ENCODE measurements around the gene ELMOD1.

ELMOD1 gene

GRCh38 chr11:107631931-107632330 lies 41.0 kb downstream of the ELMOD1 start:
- no peak for DNase-seq (ENCODE audit: low read depth)
- no peak overlapping the region for H3K4me3 ChIP-seq (ENCODE audit: low read length)
- no peak for TF ChIP-seq CTCF (conservative IDR thresholded peaks at IDR 0.05; ENCODE audit: low read length)

GRCh38 chr11:107646783-107647182 lies 55.8 kb downstream of the ELMOD1 start:
- no peak overlapping the region for H3K4me3 ChIP-seq (ENCODE audit: low read length)
- DNase-seq (ENCODE audit: low read depth) = no peak
- no peak for TF ChIP-seq CTCF (conservative IDR thresholded peaks at IDR 0.05; ENCODE audit: low read length)

DNA sequence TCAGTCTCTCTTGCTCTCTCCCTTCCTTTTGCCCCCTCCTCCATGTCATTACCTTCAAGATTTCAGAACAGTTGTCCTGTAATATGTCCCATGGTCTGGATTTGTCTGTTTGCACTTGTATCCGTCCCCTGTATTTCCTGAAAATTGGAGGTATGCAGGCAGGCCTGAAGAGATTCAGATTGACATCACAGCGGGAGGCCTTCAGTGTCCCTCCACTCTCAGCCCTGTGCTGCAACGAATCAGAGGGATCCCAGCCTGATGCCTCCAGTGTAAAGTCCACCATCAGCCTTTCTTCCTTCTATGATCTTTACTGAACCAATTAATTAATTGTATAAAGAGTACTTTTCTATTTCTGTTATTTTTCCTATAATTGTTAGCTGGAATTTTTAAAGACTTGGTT lies 57.3 kb downstream of the ELMOD1 start:
- no peak for DNase-seq (ENCODE audit: low read depth)
- TF ChIP-seq CTCF (conservative IDR thresholded peaks at IDR 0.05; ENCODE audit: low read length) = no peak
- no peak overlapping the region for H3K4me3 ChIP-seq (ENCODE audit: low read length)

DNA sequence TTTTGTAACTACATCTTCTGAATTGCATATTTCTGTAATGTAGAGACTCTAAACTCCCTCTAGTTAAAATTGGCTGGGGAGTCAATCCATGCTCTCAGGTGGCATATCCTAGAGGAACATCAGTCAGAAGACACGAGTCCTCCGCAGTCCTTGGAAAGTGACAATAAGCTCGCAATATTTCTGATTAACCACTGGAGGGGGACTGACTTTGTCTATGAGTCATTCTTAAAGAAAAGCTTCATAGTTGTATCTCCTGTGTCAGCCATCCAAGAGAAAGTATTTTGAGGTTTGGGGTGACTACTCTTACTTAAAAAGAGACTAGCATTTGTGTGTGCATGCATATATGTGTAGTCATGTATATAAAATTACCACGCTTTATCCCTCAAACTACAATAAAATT lies 60.7 kb downstream of the ELMOD1 start:
- DNase-seq (ENCODE audit: low read depth) = no peak
- TF ChIP-seq CTCF (conservative IDR thresholded peaks at IDR 0.05; ENCODE audit: low read length) = no peak
- H3K4me3 ChIP-seq (ENCODE audit: low read length) = no peak overlapping the region

DNA sequence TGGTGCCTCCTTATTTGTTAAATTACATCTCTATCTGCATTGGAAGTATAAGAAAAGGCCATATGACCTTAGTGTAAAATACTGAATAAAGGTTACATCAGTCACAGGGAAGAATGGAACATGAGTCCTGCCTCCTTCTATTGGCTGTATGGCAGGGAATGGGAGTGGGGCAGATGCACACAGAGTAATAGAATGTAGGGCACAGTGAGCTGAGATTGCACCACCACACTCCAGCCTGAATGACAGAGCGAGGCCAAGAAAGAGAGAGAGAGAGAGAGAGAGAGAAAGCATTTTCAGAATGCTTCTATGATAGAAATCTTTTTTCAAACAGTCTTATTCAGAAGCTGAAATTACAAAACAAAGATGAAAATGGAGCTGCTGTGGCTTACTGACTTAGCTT lies 62.1 kb downstream of the ELMOD1 start:
- no peak for TF ChIP-seq CTCF (conservative IDR thresholded peaks at IDR 0.05; ENCODE audit: low read length)
- H3K4me3 ChIP-seq (ENCODE audit: low read length) = no peak overlapping the region
- peak; percentile 27 for DNase-seq (ENCODE audit: low read depth)

- no peak for TF ChIP-seq CTCF (conservative IDR thresholded peaks at IDR 0.05; ENCODE audit: low read length)
- no peak for DNase-seq (ENCODE audit: low read depth)
- no peak overlapping the region for H3K4me3 ChIP-seq (ENCODE audit: low read length)
These were observed 64.7 kb downstream of the ELMOD1 start for GRCh38 chr11:107655602-107656001.

DNA sequence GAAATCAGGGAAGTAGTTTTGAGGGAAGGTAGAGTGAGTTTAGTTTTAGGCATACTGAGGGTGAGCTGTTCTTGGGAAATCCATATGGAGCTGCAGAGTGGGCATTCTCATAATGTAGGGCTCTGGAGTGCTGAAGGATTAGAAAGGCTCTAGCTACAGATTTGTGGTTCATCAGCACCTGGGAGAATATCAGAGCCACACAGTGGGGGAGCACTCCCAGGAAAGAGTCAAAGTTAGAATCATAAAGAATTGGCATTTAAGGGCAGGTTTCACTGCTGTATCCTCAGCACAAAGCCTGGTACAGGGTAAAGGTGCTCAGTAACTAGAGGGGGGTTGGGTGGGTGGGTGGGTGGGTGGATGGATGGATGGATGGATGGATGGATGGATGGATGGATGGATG lies 68.4 kb downstream of the ELMOD1 start:
- H3K4me3 ChIP-seq (ENCODE audit: low read length) = no peak overlapping the region
- no peak for DNase-seq (ENCODE audit: low read depth)
- no peak for TF ChIP-seq CTCF (conservative IDR thresholded peaks at IDR 0.05; ENCODE audit: low read length)

All from AG10803 (cell line).